DMS79 (cell line): ENCODE measurements around the gene PRKCA.

Source experiments
- DNase-seq: peaks from one replicate; lab custom pipeline; 2025; lab: John Stamatoyannopoulos, UW

PRKCA gene

GRCh38 chr17:66810951-66811682, 508.7 kb downstream of the PRKCA start:
- no peak for DNase-seq

GRCh38 chr17:66811683-66812054, 509.3 kb downstream of the PRKCA start:
- no peak for DNase-seq

DNA sequence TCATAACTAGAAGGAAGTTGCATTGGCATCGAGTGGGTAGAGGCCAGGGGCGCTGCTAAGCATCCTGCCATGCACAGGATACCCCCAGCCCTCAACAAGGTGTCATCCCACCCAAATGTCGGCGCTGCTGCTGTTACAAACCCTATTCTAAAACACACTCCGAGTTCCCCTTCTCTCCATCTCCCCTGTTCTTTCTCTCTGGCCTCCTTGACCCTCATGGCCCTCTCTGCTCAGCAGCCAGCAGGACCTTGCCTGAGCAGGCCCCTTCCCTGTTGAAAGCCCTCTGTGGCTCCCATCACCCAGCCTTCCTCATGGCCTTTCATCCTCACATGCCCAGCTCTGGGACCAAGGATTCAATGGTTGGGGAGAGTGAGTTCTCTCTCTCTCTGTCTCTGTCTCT, 510.2 kb downstream of the PRKCA start:
- DNase-seq, result no peak

DNA sequence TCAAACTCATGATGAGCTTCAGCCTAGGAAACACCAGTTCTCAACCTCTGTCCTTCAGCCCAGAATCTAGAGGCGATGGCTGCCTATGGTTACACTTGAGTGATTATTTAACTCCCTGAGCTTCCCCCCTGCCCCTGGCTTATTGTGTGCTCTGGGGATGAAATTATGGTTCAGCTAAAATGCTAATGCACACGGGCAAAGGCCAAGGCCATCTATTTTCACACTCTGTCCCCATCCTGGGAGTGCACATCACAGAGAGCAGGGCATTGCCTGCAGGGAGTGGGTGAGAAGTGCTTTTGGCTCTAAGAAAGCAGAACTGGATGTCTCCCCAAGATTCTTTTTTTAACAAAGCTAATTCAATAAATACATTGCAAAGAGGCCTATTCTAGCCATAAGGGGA, 510.9 kb downstream of the PRKCA start:
- no peak for DNase-seq

GRCh38 chr17:66814026-66814425, 511.6 kb downstream of the PRKCA start:
- no peak for DNase-seq

DNA sequence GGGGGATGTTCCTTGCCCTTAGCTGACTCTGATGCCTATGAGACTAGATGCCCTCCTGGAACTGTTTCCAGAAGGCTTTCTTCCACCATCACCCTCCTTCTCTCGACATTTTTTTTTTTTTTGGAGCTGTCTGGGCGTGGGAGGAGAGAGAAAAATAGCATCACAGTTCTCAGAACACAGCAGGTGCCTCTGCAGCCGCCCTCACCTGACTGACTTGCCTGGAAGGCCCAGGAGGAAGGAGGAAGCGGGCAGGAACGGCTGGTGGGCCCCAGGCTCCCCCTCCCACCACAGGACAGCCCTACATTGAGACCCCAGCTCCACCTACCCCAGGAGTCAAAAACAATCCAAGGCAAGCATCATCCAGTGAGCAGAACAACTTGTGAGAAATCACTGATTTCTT, 512.2 kb downstream of the PRKCA start:
- DNase-seq, result no peak

GRCh38 chr17:66817750-66818149, 515.3 kb downstream of the PRKCA start:
- no peak for DNase-seq

DNA sequence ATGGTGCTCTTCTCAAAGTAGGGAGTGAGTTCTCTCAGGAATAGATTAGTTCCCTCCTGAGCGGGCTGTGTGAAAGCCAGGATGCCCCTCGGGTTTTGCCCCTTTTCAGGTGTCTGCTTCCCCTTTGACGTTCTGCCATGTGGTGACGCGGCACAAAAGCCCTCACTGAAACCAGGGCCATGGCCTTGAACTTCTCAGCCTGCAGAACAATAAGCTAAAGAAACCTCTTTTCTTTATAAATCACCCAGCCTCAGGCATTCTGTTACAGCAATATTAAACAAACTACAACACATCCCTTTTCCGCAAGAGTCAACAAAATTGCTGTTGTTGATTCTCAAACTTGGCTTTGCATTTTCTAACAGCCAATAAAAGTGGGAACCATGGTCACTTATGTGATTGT, 517.1 kb downstream of the PRKCA start:
- no peak for DNase-seq

GRCh38 chr17:66822009-66822408, 519.6 kb downstream of the PRKCA start:
- no peak for DNase-seq

DNA sequence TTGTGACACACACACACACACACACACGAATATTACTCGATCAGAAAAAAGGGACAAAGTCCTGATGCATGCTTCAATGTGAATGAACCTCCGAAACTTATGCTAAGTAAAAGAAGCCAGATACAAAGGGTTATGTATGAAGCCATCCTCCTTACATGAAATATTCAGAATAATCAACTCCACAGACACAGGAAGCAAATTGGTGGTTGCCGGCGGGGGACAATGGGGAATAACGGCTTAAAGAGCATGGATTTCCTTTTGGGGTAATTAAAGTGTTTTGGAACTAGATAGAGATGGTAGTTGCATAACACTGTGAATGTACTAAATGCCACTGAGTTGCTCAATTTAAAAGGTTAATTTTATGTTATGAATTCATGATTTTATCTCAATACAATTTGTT, 524.4 kb downstream of the PRKCA start:
- no peak for DNase-seq

- no peak for DNase-seq
These were observed 527.0 kb downstream of the PRKCA start for GRCh38 chr17:66829386-66829864.

DNA sequence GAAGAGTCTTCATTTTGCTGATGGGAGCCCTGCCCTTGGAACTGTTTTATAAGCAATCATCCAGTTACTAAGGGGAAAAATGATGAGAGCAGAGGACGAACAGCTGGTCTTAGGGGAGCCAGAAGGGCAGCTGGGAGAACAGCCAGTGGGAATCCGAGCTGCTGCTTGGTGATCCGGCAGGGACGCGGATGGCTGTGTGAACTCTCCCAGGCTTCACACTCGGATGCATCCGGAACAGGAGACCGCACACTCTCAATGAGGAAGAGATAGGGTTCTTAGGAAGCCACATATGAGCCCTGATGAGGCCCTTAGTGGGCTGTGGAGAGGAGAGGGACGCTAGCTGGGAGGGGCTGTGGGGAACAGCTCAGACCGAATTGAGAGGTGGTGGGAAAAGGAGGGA, 527.5 kb downstream of the PRKCA start:
- peak; percentile 27 for DNase-seq

DNA sequence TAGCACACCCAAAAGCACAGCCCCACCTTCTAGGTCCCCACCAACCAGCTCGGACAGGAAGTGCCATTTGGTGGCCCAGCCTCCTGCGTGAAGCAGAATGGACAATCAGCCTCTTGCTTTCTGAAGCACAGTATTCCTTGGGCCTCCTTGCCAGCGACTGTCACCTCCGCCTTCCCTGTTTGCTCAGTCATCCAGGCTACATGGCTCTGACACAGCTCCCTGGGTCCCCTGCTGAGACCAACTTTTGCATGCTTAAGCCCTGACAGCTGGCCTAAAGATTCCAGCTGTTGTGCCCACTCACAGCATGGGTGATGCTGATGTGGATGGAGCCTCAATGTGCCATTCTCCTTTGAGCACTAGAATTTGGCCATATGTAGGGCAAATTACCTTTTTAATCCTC, 528.0 kb downstream of the PRKCA start:
- DNase-seq, result peak; percentile 26

DNA sequence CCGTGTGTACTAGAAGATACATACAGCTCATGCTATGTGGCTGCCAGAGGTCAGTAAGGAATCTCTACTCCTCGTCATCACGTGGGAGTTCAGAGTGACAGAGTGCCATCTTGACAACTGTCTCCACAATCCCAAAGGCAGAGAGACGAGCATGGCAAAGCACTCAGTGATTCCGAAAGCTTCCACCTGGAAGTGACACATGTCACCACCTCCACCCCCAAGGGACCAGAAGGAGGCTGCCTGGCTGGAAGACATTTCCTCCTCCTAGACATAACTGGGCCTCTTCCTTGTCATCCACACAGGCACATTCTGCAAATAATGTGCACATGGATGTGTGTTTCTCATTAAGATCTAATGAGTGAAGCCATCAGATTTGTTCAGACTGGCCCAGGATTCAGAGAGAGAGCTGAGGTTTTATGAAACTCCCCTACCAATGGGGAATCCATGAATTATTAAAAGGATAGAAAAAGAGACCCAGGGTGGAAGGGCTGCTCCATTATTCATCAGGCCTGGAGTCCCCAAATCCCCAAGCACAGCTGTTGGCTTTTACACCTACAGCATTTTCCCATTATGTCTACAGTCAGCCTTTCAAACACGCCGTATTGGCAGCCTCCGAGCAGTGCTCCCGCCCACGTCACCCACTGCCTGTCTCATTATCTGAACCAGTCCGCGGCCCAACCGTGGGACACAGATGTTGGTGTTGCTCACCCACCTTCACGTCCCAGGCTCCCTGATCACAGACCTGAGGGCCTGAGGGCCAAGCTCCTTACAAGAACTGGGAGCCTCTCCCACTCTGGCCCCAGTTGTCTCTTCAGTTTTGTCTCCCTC, 529.2 kb downstream of the PRKCA start:
- DNase-seq, result no peak

- DNase-seq, result no peak
These were observed 530.8 kb downstream of the PRKCA start for GRCh38 chr17:66833201-66833600.

DNA sequence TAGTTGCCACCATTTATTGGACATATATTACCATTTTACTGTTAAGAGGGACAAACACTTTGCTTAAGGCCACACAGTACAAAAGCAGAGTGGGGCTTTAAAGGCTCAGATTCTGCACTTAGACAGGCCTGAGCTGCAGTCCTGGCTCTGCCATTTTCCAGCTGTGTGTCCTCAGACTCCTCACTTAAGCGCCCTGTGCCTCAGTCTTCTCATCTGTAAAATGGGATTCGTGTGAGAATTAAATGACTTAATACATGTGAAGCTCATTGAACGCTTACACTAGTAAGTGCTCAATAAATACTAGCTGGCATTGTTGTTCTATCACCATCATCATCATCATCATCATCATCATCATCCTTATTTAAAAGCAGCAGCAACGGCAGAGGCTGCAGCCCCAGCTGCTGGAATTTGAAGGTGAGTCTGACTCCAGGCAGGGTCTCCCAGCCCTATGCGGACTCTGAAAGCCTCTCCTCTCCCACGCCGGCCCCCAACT, 532.1 kb downstream of the PRKCA start:
- DNase-seq, result no peak

DNA sequence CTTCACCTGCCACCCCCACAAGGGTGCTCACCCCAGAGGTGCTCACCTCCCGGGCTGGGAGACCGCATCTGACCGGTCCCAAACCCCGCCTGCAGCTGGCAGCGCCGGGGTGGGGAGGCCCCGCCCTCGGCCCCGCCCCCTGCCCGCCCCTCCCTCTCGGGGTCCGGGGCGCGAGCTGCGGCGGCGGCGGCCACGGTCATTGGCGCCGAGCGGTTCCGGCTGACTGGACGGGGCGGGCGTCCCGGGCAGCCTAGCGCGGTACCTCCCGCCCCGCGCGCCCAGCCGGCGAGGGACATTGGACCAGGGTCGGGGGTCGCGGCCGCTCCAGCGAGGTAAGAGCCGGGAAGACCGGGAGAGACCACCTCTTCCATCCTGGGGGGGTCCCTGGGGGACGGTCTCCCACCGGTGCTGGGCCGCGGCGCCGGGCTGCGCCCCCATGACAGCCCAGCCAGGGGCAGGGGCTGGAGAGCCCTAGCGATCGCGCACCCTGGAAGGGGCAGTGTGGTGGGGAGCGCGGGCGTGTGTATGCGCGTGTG, 532.6 kb downstream of the PRKCA start, which contains the start of gene CACNG5:
Gene CACNG5 (plus strand): TSS at position 199 of the 536 bp plus-strand sequence. CDS start 42,216 bp downstream, outside the sequence.
- DNase-seq, result peak; percentile 1

DNA sequence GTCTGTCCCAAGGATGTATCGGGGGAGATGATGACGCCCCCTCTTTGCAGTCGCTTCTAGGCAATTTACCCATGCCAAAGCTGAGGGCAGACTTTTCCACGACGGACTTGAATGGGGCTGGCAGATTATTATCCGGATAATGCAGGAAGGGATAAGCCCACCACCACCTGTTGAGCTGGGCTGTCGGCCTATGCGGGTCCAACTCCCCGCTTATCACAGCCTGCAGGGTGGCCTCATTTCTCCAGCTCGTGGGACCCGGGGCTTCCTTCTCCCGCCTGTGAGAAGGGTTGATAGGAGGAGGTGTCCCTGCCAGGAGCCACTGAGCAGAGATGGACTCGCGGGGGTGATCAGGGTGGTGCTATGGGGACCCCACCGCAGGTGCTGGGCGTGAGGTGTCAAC, 533.1 kb downstream of the PRKCA start:
- DNase-seq, result no peak

- DNase-seq, result no peak
These were observed 533.9 kb downstream of the PRKCA start for GRCh38 chr17:66836063-66837005.

- DNase-seq, result no peak
These were observed 534.8 kb downstream of the PRKCA start for GRCh38 chr17:66837226-66837625.

DNA sequence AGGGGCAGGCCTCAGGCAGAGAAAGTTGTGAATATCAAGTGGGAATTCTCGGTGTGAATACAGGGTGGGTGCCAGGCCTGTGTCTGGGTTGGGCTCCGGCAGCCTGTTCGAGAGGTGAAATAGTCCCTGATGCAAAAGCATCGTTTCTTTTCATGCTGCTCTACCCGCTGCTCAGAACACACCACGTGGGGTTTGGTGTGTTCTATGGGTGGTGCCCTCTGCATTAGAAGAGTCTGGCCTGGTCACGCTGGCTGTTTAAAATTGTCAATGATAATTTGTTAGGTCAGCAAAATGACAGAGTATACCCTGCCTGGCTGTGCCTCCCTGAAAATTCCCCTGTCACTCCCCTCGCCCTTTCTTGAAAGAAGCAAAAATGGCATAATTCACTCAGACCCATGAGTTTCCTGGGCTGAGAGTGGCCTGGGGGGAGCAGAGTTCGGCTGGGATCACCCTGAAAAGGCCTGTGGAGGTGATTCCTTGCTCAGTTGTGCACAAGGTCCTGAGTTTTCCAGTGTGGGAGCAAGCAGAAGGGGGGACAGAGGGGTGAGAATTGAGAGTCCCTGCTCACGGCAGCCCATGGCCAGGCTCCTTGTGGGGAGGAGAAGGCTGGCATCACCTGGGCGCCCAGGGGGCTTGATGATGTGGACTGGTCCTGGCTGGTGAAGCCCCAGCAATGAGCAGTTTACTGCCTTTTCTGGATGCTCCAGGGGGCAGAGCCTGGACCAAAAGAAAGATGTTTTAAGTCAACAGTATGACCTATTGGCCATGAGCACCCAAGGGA, 535.7 kb downstream of the PRKCA start:
- no peak for DNase-seq
